ENCODE data around the gene MRPS7.

MRPS7 gene

DNA sequence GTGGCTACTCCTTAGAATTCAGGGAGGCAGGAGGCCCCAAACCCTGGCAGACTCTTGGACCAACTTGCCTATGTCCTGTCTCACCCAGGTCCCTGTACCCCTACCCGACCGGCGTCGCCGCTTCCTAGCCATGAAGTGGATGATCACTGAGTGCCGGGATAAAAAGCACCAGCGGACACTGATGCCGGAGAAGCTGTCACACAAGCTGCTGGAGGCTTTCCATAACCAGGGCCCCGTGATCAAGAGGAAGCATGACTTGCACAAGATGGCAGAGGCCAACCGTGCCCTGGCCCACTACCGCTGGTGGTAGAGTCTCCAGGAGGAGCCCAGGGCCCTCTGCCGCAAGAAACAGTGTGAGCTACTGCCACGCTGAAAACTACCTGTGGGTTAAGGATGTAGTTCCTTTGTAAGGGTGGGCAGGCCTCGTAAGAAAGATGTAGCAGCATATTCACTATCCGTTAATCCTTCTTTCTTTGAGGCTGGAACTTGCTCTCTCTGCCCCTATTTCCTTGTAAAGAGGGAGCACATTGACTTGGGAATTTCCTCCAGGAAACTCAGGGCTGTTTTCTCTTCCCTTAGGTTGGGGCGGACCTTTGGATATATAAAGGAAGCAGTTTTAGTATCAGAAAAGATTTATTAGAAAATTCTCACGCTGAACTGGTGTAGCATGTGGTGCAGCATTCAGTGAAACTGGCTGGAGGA lies 4.1 kb downstream of the MRPS7 start:
- Histone ChIP-seq H3K36me3 (ENCODE audit: control insufficient read depth, insufficient read depth, low read length) (peaks cover 27% of the 10 kb centered on the region), H3K27me3 (replicated peaks; ENCODE audit: control insufficient read depth, insufficient read depth, low read length) (no peaks in the 10 kb centered on the region), H3K4me3 (replicated peaks; ENCODE audit: low read depth, low read length) (no peak overlapping the region)
- DNase-seq (ENCODE audit: extremely low read depth, insufficient read length), result no peak
- TF ChIP-seq, protein P1, sequence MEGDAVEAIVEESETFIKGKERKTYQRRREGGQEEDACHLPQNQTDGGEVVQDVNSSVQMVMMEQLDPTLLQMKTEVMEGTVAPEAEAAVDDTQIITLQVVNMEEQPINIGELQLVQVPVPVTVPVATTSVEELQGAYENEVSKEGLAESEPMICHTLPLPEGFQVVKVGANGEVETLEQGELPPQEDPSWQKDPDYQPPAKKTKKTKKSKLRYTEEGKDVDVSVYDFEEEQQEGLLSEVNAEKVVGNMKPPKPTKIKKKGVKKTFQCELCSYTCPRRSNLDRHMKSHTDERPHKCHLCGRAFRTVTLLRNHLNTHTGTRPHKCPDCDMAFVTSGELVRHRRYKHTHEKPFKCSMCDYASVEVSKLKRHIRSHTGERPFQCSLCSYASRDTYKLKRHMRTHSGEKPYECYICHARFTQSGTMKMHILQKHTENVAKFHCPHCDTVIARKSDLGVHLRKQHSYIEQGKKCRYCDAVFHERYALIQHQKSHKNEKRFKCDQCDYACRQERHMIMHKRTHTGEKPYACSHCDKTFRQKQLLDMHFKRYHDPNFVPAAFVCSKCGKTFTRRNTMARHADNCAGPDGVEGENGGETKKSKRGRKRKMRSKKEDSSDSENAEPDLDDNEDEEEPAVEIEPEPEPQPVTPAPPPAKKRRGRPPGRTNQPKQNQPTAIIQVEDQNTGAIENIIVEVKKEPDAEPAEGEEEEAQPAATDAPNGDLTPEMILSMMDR (IDR thresholded peaks at IDR 0.05; ENCODE audit: insufficient read depth, low read length, poor library complexity, severe bottlenecking), result no peak

- TF ChIP-seq, protein P1 (IDR thresholded peaks at IDR 0.05; ENCODE audit: insufficient read depth, low read length, poor library complexity, severe bottlenecking), result no peak
- DNase-seq (ENCODE audit: extremely low read depth, insufficient read length), result no peak
- Histone ChIP-seq H3K27me3 (replicated peaks; ENCODE audit: control insufficient read depth, insufficient read depth, low read length) (no peaks in the 10 kb centered on the region), H3K36me3 (ENCODE audit: control insufficient read depth, insufficient read depth, low read length) (peaks cover 27% of the 10 kb centered on the region), H3K4me3 (replicated peaks; ENCODE audit: low read depth, low read length) (no peak overlapping the region)
Measured at GRCh38 chr17:75266316-75267152, 4.9 kb downstream of the MRPS7 start.

DNA sequence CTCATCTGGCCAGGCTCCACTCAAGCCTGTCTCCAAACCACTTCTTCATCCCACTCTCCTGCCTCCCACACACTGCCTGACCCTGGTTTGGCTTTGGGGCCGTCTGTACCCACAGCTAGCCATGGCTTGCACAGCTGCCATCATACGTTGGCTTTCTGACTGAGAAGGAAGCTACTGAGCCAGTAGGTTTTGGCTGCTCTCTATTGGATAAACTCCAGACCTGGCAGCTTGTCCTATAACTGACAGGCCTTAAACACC lies 5.4 kb downstream of the MRPS7 start:
- peaks cover 27% of the 10 kb centered on the region for H3K36me3 ChIP-seq (ENCODE audit: control insufficient read depth, insufficient read depth, low read length)
- DNase-seq (ENCODE audit: extremely low read depth, insufficient read length), result no peak

DNA sequence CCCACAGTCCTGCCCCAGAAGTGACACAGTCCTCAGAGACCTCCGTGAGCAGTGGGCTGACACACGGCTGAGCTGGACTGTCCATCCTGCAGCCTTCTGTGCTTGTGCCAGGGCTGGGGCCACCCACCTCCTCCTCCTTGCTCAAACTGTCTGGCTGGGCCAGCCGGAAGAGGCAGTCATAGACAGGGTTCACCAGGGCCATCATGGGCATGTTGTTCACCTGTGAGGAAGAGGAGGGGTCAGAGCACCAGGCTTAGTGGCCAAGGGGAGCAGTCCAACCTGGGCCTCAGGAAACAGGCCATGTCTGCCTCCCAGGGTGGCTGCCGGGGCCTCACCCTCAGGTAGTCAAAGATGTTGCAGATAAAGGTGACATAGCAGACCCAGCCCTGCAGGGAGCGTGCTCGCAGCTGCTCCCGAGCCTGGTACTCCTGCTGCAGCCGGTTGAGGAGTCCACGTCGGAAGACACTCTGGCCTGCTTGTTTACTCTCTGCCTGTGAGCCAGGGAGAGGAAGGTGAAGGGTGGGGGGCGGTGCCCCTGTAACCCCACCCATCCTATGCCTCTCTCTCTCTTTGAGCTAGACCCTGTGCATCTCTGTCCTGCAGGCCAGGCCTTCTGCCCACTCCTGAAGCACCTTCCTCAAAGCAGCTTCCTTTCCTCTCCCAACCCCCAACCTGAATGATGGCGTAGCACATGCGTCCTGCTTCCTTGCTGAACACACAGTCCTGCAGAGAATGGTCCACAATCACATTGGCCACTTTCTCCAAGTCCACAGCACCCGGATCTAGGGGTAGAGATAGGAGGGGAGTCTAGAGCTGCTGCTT lies 5.9 kb downstream of the MRPS7 start:
- Histone ChIP-seq H3K4me3 (replicated peaks; ENCODE audit: low read depth, low read length) (no peak overlapping the region), H3K27me3 (replicated peaks; ENCODE audit: control insufficient read depth, insufficient read depth, low read length) (no peaks in the 10 kb centered on the region), H3K36me3 (ENCODE audit: control insufficient read depth, insufficient read depth, low read length) (peaks cover 27% of the 10 kb centered on the region)
- TF ChIP-seq, protein P1 (IDR thresholded peaks at IDR 0.05; ENCODE audit: insufficient read depth, low read length, poor library complexity, severe bottlenecking), result no peak
- no peak for DNase-seq (ENCODE audit: extremely low read depth, insufficient read length)

More for the DNA sequence above, 5.4 kb downstream of the MRPS7 start:
- no peak overlapping the region for H3K4me3 ChIP-seq (replicated peaks; ENCODE audit: low read depth, low read length)
- H3K27me3 ChIP-seq (replicated peaks; ENCODE audit: control insufficient read depth, insufficient read depth, low read length), result no peaks in the 10 kb centered on the region
- TF ChIP-seq, protein P1 (IDR thresholded peaks at IDR 0.05; ENCODE audit: insufficient read depth, low read length, poor library complexity, severe bottlenecking), result no peak

DNA sequence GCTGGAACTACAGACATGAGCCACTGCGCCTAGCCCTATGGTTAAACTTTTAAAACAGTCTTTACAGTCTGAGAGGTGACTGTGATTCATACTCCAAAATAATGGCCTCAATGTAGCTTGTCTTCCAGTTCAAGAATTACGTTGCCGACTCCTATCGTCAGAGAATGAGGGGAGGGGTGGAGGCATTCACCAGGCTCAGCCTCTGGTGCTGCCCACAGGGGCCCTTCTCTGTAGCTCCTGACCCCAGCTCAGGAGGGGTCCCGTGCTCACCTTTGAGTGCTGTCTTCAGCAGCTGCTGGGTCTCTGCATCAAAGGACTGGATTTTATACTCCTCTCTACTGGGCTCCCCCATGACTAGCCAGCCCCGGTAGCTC lies 8.2 kb downstream of the MRPS7 start:
- Histone ChIP-seq H3K36me3 (ENCODE audit: control insufficient read depth, insufficient read depth, low read length) (peaks cover 29% of the 10 kb centered on the region), H3K27me3 (replicated peaks; ENCODE audit: control insufficient read depth, insufficient read depth, low read length) (no peaks in the 10 kb centered on the region), H3K4me3 (replicated peaks; ENCODE audit: low read depth, low read length) (peak overlapping the region; percentile 89)
- TF ChIP-seq, protein P1 (IDR thresholded peaks at IDR 0.05; ENCODE audit: insufficient read depth, low read length, poor library complexity, severe bottlenecking), result no peak
- no peak for DNase-seq (ENCODE audit: extremely low read depth, insufficient read length)

Measured in GM06990 (cell line).